Measurements from ENCODE around the gene ANKRD20A1.
"Not testable (repeated sequence)": the region's sequence is repeated elsewhere in the genome, so short reads cannot be mapped to it uniquely, and the experiment has no call there.

Gene ANKRD20A1

GRCh38 chr9:67858871-67859270 lies at the start of gene ANKRD20A1:
Gene ANKRD20A1 (plus strand): TSS chr9:67858931. CDS start chr9:67859427, 496 bp downstream.
- DNase-seq (ENCODE audit: low read depth): not testable (repeated sequence)

- DNase-seq (ENCODE audit: low read depth): not testable (repeated sequence)
Measured at GRCh38 chr9:67832088-67832487, 26.6 kb upstream of the ANKRD20A1 start.

Measured in stimulated activated CD8-positive, alpha-beta memory T cell treated with anti-CD3 and anti-CD28 coated beads, Interleukin-4, amount 100 ng/mL, for 24 hours (primary cell).